Measurements from ENCODE around the gene CKM. TPM values are rescaled to one million over a fixed set of nuclear protein-coding genes. Genes with fewer than 3 reads are reported as not detected.

Gene CKM
- total and polyA plus RNA-seq, 2 donors (not counting 1 experiment from before 2014, with no cell fraction given), result not detected

DNA sequence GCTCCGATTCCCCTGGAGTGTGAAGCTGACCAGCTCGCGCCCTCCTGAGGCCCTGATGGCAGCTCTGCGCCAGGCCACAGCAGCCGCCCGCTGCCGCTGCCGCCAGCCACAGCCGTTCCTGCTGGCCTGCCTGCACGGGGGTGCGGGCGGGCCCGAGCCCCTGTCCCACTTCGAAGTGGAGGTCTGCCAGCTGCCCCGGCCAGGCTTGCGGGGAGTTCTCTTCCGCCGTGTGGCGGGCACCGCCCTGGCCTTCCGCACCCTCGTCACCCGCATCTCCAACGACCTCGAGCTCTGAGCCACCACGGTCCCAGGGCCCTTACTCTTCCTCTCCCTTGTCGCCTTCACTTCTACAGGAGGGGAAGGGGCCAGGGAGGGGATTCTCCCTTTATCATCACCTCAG is 20.3 kb downstream of the CKM start:
- Histone ChIP-seq H4K20me1 (ENCODE audit: control insufficient read depth, extremely low read depth, insufficient read depth, low read length) (no peaks in the 10 kb centered on the region), H3K27me3 (ENCODE audit: control insufficient read depth, insufficient read depth, low read length) (no peaks in the 10 kb centered on the region), H2AFZ (ENCODE audit: low read length) (no peak overlapping the region), H3K27ac (ENCODE audit: insufficient read depth, low read length) (no peak overlapping the region), H3K4me1 (ENCODE audit: control insufficient read depth, extremely low read depth, insufficient read depth, low read length) (no peaks in the 10 kb centered on the region), H3K4me3 (replicated peaks in 1 of 4; ENCODE audit: control extremely low read depth in 1 of 4, insufficient read depth in 1 of 4, low read depth in 3 of 4, low read length in 4 of 4) (no peak overlapping the region), H3K36me3 (ENCODE audit: control insufficient read depth, insufficient read depth, low read length) (no peaks in the 10 kb centered on the region), H3K79me2 (ENCODE audit: control insufficient read depth, insufficient read depth, low read length) (no peaks in the 10 kb centered on the region), H3K4me2 (ENCODE audit: extremely low read depth, insufficient read depth, low read length) (no peak overlapping the region), H3K9ac (ENCODE audit: insufficient read depth, low read length) (no peak overlapping the region), H3K9me3 (ENCODE audit: control insufficient read depth, insufficient read depth, low read depth, low read length) (no peaks in the 10 kb centered on the region)
- no peak for DNase-seq (ENCODE audit: low read depth in 2 of 2)
- TF ChIP-seq, protein P1, sequence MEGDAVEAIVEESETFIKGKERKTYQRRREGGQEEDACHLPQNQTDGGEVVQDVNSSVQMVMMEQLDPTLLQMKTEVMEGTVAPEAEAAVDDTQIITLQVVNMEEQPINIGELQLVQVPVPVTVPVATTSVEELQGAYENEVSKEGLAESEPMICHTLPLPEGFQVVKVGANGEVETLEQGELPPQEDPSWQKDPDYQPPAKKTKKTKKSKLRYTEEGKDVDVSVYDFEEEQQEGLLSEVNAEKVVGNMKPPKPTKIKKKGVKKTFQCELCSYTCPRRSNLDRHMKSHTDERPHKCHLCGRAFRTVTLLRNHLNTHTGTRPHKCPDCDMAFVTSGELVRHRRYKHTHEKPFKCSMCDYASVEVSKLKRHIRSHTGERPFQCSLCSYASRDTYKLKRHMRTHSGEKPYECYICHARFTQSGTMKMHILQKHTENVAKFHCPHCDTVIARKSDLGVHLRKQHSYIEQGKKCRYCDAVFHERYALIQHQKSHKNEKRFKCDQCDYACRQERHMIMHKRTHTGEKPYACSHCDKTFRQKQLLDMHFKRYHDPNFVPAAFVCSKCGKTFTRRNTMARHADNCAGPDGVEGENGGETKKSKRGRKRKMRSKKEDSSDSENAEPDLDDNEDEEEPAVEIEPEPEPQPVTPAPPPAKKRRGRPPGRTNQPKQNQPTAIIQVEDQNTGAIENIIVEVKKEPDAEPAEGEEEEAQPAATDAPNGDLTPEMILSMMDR (conservative IDR thresholded peaks at IDR 0.05 in 1 of 2, IDR thresholded peaks at IDR 0.05 in 1 of 2; ENCODE audit: low read depth in 1 of 2, low read length in 2 of 2), result no peak
- no peak for TF ChIP-seq EZH2 (IDR thresholded peaks at IDR 0.05; ENCODE audit: low read length, missing control alignments)

- TF ChIP-seq EZH2 (IDR thresholded peaks at IDR 0.05; ENCODE audit: low read length, missing control alignments), result no peak
- TF ChIP-seq, protein P1 (conservative IDR thresholded peaks at IDR 0.05 in 1 of 2, IDR thresholded peaks at IDR 0.05 in 1 of 2; ENCODE audit: low read depth in 1 of 2, low read length in 2 of 2), result no peak
- no peak overlapping the region for H2AFZ ChIP-seq (ENCODE audit: low read length)
Observed at GRCh38 chr19:45299719-45300118, 23.0 kb downstream of the CKM start.

DNA sequence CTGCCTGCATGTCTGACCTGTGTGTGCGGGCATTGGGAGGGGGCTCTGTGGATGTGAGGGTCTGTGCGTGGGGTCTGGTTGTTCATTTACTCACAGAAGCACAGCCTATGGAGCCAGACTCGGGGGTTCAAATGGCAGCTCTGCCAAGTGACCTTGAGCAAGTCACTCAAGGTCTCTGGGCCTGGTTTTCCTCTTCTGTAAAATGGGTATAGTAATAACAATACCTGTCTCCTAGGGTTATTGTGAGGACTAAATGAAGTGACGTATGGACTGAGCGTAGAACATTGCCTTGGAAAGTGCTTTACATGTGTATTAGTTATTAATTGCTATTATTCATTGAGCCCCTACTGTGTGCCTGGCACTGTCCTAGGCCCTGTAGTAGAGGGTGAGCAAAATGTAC is 24.4 kb downstream of the CKM start:
- Histone ChIP-seq H4K20me1 (ENCODE audit: control insufficient read depth, extremely low read depth, insufficient read depth, low read length) (no peaks in the 10 kb centered on the region), H3K27ac (ENCODE audit: insufficient read depth, low read length) (no peak overlapping the region), H3K36me3 (ENCODE audit: control insufficient read depth, insufficient read depth, low read length) (peaks cover 1% of the 10 kb centered on the region), H2AFZ (ENCODE audit: low read length) (no peak overlapping the region), H3K4me3 (replicated peaks in 1 of 4; ENCODE audit: control extremely low read depth in 1 of 4, insufficient read depth in 1 of 4, low read depth in 3 of 4, low read length in 4 of 4) (no peak overlapping the region), H3K27me3 (ENCODE audit: control insufficient read depth, insufficient read depth, low read length) (no peaks in the 10 kb centered on the region), H3K79me2 (ENCODE audit: control insufficient read depth, insufficient read depth, low read length) (no peaks in the 10 kb centered on the region), H3K4me1 (ENCODE audit: control insufficient read depth, extremely low read depth, insufficient read depth, low read length) (no peaks in the 10 kb centered on the region), H3K9me3 (ENCODE audit: control insufficient read depth, insufficient read depth, low read depth, low read length) (no peaks in the 10 kb centered on the region), H3K9ac (ENCODE audit: insufficient read depth, low read length) (no peak overlapping the region), H3K4me2 (ENCODE audit: extremely low read depth, insufficient read depth, low read length) (no peak overlapping the region)
- TF ChIP-seq, protein P1 (conservative IDR thresholded peaks at IDR 0.05 in 1 of 2, IDR thresholded peaks at IDR 0.05 in 1 of 2; ENCODE audit: low read depth in 1 of 2, low read length in 2 of 2), result no peak
- no peak for TF ChIP-seq EZH2 (IDR thresholded peaks at IDR 0.05; ENCODE audit: low read length, missing control alignments)
- DNase-seq (ENCODE audit: low read depth in 2 of 2), result no peak

More at GRCh38 chr19:45299719-45300118, 23.0 kb downstream of the CKM start:
- no peak for DNase-seq (ENCODE audit: low read depth in 2 of 2)
- Histone ChIP-seq H3K9ac (ENCODE audit: insufficient read depth, low read length) (no peak overlapping the region), H3K4me1 (ENCODE audit: control insufficient read depth, extremely low read depth, insufficient read depth, low read length) (no peaks in the 10 kb centered on the region), H3K36me3 (ENCODE audit: control insufficient read depth, insufficient read depth, low read length) (peaks cover 1% of the 10 kb centered on the region), H3K79me2 (ENCODE audit: control insufficient read depth, insufficient read depth, low read length) (no peaks in the 10 kb centered on the region), H3K27ac (ENCODE audit: insufficient read depth, low read length) (no peak overlapping the region), H3K4me3 (replicated peaks in 1 of 4; ENCODE audit: control extremely low read depth in 1 of 4, insufficient read depth in 1 of 4, low read depth in 3 of 4, low read length in 4 of 4) (no peak overlapping the region), H3K9me3 (ENCODE audit: control insufficient read depth, insufficient read depth, low read depth, low read length) (no peaks in the 10 kb centered on the region), H4K20me1 (ENCODE audit: control insufficient read depth, extremely low read depth, insufficient read depth, low read length) (no peaks in the 10 kb centered on the region), H3K27me3 (ENCODE audit: control insufficient read depth, insufficient read depth, low read length) (no peaks in the 10 kb centered on the region), H3K4me2 (ENCODE audit: extremely low read depth, insufficient read depth, low read length) (no peak overlapping the region)

Data from fibroblast of lung (primary cell).